Activated CD4-positive, alpha-beta T cell treated with anti-CD3 and anti-CD28 coated beads for 36 hours (primary cell): ENCODE measurements around the gene BIN1. TPM values are rescaled to one million over a fixed set of nuclear protein-coding genes. Genes with fewer than 3 reads are reported as not detected.

Experiments used
- ATAC-seq: fragments of 200-7000 bp; cut with Tn5 transposase; one replicate; pipeline ENCODE4 v1.10.0; 2021; ENCODE audit warnings: mild to moderate bottlenecking, moderate library complexity
- CTCF ChIA-PET: fragments of 350-600 bp; sonication (Branson Sonifier 250); formaldehyde crosslinking; loops from one replicate; lab custom pipeline; 2021; ENCODE audit warnings: antibody characterized with exemption; lab: Charles Lee
- POLR2A ChIA-PET: fragments of 350-600 bp; sonication (Branson Sonifier 250); formaldehyde crosslinking; loops from one replicate; lab custom pipeline; 2021; ENCODE audit warnings: antibody characterized with exemption, inconsistent platforms; lab: Charles Lee
- DNase-seq: peaks from one replicate; pipeline ENCODE4 v3.0.0-alpha.2; 2020
- H3K27ac Mint-ChIP-seq: one replicate; pipeline ENCODE4 v1.8.0; 2021; ENCODE audit warnings: mixed read lengths
- H3K27me3 Mint-ChIP-seq: one replicate; pipeline ENCODE4 v1.8.0; 2021; ENCODE audit warnings: mixed read lengths
- H3K36me3 Mint-ChIP-seq: one replicate; pipeline ENCODE4 v1.8.0; 2021; ENCODE audit warnings: low read depth, mixed read lengths
- H3K4me1 Mint-ChIP-seq: one replicate; pipeline ENCODE4 v1.8.0; 2021; ENCODE audit warnings: mixed read lengths
- H3K4me3 Mint-ChIP-seq: one replicate; pipeline ENCODE4 v1.8.0; 2021; ENCODE audit warnings: mild to moderate bottlenecking, moderate library complexity, mixed read lengths
- H3K9me3 Mint-ChIP-seq: one replicate; pipeline ENCODE4 v1.8.0; 2021; ENCODE audit warnings: low read depth, mixed read lengths
- intact Hi-C, 2 experiments: fragments of 100-400 bp; cut with DNase I in 1 of 2; cut with micrococcal nuclease in 1 of 2; formaldehyde crosslinking; loops; one replicate each; pipeline versions ENCODE4 v1.14.2 to v1.15.1; 2022 to 2024; cut with DNase I, micrococcal nuclease
- total RNA-seq, 2 experiments: library from RNA; stranded (reverse); gene quantifications; one replicate each; pipeline ENCODE4 v1.2.3, GENCODE V29; 2021

Gene BIN1
- total RNA-seq, 2 experiments from 2014 or later = 65.2 to 71.0 TPM

DNA sequence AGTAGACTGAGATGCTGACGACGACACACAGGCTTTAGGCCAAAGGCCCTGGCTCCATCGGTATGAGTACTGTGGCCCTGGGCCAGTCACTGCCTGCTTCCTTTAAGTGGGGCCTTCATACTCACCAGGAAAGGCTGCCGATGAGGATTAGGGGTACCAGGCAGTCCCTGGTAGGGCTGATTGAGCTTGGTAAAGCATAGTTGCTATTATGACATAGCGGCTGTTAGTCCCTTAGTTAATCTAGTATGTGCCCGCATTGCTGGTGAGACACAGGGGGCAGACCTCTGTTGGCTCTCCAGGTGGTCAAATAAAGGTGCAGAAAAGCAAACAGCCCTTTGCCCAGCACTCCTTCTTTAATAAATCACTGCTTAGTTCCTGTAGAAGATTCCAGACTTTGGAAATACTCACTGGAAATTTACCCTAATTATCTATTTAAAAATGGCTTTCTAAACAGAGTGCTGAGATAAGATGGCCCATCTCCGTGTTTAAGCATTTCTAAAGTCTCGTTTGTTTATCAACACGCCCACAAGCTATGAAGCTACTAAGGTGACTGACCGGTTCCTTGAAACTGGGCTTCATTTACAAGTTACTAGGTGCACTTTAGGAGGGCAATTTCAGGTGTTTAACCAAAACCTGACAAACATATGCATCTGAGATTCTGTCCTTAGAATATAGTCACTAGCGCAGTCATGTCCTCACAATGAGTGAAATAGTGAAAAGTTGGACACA is 8.7 kb upstream of the BIN1 start:
- CTCF ChIA-PET = no interaction called here
- DNase-seq (no peak), ATAC-seq (no peak)
- Mint-ChIP-seq H3K36me3 (no peaks in the 10 kb centered on the region), H3K27ac (no peak overlapping the region), H3K4me3 (no peak overlapping the region), H3K4me1 (no peaks in the 10 kb centered on the region), H3K9me3 (no peaks in the 10 kb centered on the region), H3K27me3 (peaks cover 5% of the 10 kb centered on the region)
- POLR2A ChIA-PET = no interaction called here
- intact Hi-C loops = no loop called here

DNA sequence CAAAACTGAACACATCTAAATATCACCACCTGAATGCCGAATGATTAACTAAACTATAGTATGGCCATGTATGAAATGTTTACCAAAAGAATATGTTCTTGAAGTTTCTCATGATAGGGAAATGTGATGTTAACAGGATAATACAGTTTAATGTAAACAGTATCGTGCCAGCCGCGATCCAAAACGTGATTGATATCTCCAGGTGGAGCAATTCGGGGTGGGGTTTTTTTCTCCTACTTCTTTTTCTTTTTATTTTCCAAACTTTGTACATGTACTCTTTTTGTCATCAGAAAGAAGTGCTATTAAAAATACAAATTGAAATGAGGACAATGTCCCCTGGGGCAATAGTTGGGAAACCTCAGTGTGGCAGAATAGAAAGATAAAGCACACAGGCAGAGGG is 4.0 kb upstream of the BIN1 start:
- Mint-ChIP-seq H3K27me3 (peaks cover 14% of the 10 kb centered on the region), H3K36me3 (no peaks in the 10 kb centered on the region), H3K27ac (no peak overlapping the region), H3K9me3 (no peaks in the 10 kb centered on the region), H3K4me1 (peaks cover 4% of the 10 kb centered on the region), H3K4me3 (no peak overlapping the region)
- DNase-seq (no peak), ATAC-seq (no peak)
- ChIA-PET CTCF (no interaction called here), POLR2A (no interaction called here)
- intact Hi-C loops = no loop called here

DNA sequence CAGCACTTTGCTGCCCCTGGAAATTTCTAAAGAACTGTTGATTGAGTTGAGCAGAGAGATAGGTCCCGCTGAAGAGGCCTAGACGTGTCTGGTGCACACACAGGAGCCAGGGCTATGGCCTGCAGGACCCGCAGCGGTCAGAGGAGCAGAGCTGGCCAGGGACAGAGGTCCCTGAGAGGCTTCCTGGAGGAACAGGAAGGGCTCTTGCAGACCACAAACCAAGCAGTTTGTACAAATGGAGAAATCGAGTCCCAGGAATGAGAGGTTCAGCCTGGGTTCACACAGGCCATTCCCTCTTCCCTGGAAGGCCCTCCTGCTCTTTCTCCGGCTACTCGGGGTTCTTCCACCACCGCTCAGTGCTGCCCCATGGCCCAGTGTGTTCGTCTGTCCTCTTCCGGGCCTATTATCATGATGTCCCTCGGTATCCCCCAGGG is 1.2 kb upstream of the BIN1 start:
- Mint-ChIP-seq H3K4me3 (peak overlapping the region; percentile 69), H3K36me3 (no peaks in the 10 kb centered on the region), H3K27me3 (peaks cover 19% of the 10 kb centered on the region), H3K9me3 (no peaks in the 10 kb centered on the region), H3K4me1 (peaks cover 4% of the 10 kb centered on the region), H3K27ac (no peak overlapping the region)
- ChIA-PET CTCF (interaction anchor here (0.7 kb wide), 1 partner anchor 241 kb away, joined by 7 read pairs; no protein-coding TSS in a partner anchor), POLR2A (no interaction called here)
- DNase-seq (no peak), ATAC-seq (no peak)
- intact Hi-C loops = loop anchor here in 1 of 2 experiments (5.0 kb wide), 1 partner anchor 279 kb away; the partner anchor contains the start of gene MAP3K2

DNA sequence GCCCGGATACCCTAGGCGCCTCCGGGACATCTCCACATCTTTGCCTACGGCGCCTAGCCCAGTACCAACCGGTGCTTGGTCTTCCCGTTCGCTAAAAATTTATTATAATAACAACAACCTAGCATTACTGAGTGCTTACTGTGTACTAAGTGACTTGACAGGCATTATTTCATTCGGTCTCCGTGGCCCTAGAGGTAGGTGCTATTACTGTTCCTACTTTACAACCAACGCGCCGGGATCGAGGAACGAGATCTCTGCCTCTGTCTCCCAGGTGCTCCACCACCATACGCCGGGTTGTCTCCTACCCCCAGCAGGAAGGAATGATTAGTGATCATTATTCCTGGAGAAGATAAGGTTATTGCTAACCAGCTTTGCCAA is 657 bp upstream of the BIN1 start:
- Mint-ChIP-seq H3K27ac (peak overlapping the region; percentile 31), H3K9me3 (no peaks in the 10 kb centered on the region), H3K27me3 (peaks cover 19% of the 10 kb centered on the region), H3K4me3 (peak overlapping the region; percentile 69), H3K4me1 (peaks cover 4% of the 10 kb centered on the region), H3K36me3 (no peaks in the 10 kb centered on the region)
- peak; percentile 35 for ATAC-seq
- no peak for DNase-seq
- intact Hi-C loops = loop anchor here in 1 of 2 experiments (1.0 to 5.0 kb wide), 3 partner anchors 26 to 280 kb away; partner anchors contain the start of gene MAP3K2
- ChIA-PET CTCF (interaction anchor here (0.7 kb wide), 1 partner anchor 242 kb away, joined by 7 read pairs; no protein-coding TSS in a partner anchor), POLR2A (interaction anchor here (0.6 to 0.7 kb wide), 2 partner anchors 15 to 21 kb away, joined by 3 read pairs; no protein-coding TSS in a partner anchor)

DNA sequence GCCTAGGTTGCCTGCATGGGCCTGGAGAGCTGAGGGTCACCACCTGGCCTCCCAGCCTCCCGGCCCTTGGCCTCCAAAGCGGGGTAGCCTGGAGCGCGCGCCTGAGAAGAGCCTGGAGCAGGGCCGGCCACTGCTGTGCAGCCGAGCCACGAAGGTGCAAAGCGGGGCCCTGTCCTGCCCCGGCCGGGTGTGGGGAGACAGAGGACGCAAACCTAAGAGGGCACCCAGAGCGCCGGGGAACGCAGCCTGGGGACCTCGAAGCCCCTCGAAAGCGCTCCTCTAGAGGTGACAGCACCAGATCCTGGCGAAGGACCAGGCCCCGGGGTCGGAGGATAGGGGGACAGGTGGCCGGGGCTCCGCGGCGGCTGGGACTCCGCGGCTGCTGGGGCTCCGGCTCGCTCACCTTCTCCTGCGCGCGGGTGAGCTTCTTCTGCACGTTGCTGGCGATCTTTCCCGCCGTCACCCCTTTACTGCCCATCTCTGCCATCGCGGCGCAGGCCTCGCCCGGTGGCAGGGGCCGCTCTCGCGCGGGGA is 430 bp downstream of the BIN1 start:
- CTCF ChIA-PET = interaction anchor here (1.6 kb wide), 1 partner anchor 38 kb away, joined by 7 read pairs; no protein-coding TSS in a partner anchor
- intact Hi-C loops = loop anchor here in 1 of 2 experiments (5.0 kb wide), 1 partner anchor 281 kb away; the partner anchor contains the start of gene MAP3K2

DNA sequence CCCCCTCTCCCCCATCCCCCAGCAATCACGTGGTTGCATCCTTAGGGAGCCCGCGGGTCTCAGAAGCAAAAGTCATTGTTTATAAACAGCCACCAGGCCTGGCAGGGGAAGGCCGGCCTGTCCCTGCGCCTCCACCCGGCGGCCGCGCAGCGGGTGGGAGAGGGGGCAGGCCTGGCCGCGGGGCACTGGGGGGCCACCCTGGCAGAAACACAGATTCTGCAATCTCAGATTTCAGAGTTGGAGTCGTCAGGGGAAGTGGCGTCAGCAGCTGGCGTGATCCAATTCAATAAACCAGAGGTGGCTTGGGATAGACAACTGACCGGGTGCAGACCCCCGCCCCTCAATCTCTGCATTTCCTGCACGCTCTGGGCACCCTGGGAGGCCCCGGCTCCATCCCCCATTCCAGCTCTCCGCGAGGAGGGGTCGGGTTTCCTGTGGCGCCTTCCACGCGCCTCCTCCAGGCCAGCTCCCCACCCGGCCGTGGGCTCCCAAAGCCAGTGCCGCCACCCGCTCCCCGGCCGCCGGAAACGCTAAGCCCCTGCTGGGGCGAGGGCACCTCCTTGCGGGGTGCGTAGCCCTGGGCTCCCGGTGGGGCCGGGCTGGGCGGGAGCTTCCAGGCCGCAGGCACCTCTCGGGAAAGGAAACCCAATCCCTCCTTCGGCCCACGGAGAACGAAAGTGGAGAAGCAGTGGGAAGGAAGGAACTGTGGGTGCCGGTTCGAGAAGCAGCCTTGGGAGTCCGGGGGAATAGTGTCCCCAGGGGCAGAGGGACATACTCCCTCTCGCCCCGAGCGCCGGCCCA is 1.1 kb downstream of the BIN1 start:
- H3K4me3 Mint-ChIP-seq = peak overlapping the region; percentile 60
- DNase-seq = no peak
- no peak for ATAC-seq
- H3K4me1 Mint-ChIP-seq = peaks cover 4% of the 10 kb centered on the region
- H3K27ac Mint-ChIP-seq = no peak overlapping the region
- CTCF ChIA-PET = interaction anchor here (1.6 kb wide), 1 partner anchor 37 kb away, joined by 7 read pairs; no protein-coding TSS in a partner anchor
- POLR2A ChIA-PET = no interaction called here
- H3K9me3 Mint-ChIP-seq = no peaks in the 10 kb centered on the region
- peaks cover 14% of the 10 kb centered on the region for H3K27me3 Mint-ChIP-seq
- intact Hi-C loops = loop anchor here in 1 of 2 experiments (5.0 kb wide), 1 partner anchor 281 kb away; the partner anchor contains the start of gene MAP3K2
- no peaks in the 10 kb centered on the region for H3K36me3 Mint-ChIP-seq

More for the DNA sequence above, 430 bp downstream of the BIN1 start:
- ATAC-seq = peak; percentile 2
- Mint-ChIP-seq H3K36me3 (no peaks in the 10 kb centered on the region), H3K9me3 (no peaks in the 10 kb centered on the region), H3K4me1 (peaks cover 4% of the 10 kb centered on the region), H3K27ac (no peak overlapping the region), H3K4me3 (peak overlapping the region; percentile 60), H3K27me3 (peaks cover 14% of the 10 kb centered on the region)
- POLR2A ChIA-PET = no interaction called here
- peak; percentile 48 for DNase-seq

DNA sequence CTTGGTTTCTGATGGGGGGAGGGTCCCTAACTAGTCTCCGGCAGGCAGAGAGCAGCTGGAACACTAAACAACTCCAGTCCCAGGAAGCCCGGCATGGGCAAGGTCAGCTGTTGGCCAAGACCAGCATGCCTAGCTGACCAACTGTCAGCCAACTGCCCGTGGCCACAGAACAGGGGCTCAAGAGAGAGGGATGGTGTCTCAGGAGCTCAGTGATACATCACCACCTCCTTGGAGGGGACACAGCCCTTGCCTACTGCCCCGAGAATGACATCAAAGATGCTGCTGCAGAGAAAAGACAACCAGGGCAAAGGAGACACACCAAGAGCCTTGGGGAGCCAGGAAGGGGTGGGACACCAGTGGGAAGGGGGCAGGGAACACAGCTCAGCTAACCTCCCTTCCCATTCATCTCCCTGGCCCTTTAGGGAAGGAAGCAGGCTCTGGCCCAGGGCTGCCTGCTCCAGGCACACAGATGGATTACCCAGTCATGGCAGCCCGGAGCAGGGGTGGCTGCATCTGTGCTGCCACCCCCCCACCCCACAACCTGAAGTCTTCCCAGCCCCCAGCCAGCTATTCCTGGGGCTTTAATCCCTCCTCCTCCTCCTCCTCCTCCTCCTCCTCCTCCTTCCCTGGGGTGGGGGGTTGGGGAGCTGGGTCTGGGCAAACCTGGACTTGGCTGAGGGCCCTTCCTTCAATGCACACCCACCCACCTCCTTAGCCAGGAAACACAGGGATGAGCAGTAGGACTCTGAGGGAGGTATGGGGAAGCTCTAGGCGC is 1.9 kb downstream of the BIN1 start:
- intact Hi-C loops = loop anchor here in 1 of 2 experiments (5.0 kb wide), 1 partner anchor 282 kb away; the partner anchor contains the start of gene MAP3K2
- ATAC-seq = no peak
- no peaks in the 10 kb centered on the region for H3K9me3 Mint-ChIP-seq
- no peak overlapping the region for H3K27ac Mint-ChIP-seq
- H3K27me3 Mint-ChIP-seq = peaks cover 14% of the 10 kb centered on the region
- ChIA-PET CTCF (interaction anchor here (0.6 to 1.6 kb wide), 3 partner anchors 37 to 411 kb away, joined by 3 to 7 read pairs (median 3); no protein-coding TSS in a partner anchor), POLR2A (no interaction called here)
- peaks cover 4% of the 10 kb centered on the region for H3K4me1 Mint-ChIP-seq
- no peak for DNase-seq
- H3K4me3 Mint-ChIP-seq = no peak overlapping the region
- no peaks in the 10 kb centered on the region for H3K36me3 Mint-ChIP-seq

DNA sequence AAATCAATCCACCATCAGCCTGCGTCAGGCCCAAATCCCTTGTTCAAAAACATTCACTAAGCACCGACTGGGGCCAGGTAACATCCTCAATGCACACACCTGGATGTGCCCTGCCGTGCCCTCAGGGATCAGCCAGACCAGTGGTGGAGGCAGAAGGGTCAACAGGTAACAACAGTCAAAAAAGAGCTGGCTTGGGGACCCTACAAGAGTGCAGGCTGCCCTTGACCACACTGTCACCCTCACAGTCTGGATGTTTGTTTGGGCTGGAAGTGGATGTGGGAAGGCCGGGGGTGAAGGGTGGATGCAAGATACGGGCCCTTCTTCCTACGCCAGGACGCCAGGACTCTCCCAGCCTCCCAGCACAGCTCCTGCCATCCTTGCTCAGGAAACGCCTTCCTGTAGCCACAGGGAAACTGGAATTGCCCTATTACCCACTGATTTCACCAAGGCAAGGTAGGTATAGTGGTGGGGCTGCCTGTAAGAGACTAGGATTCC is 2.7 kb downstream of the BIN1 start:
- ChIA-PET POLR2A (no interaction called here), CTCF (interaction anchor here (0.6 to 0.7 kb wide), 2 partner anchors 132 to 412 kb away, joined by 3 read pairs; no protein-coding TSS in a partner anchor)
- H3K9me3 Mint-ChIP-seq = no peaks in the 10 kb centered on the region
- ATAC-seq (no peak), DNase-seq (no peak)
- H3K27me3 Mint-ChIP-seq = peaks cover 11% of the 10 kb centered on the region
- no peak overlapping the region for H3K4me3 Mint-ChIP-seq
- intact Hi-C loops = no loop called here
- H3K27ac Mint-ChIP-seq = no peak overlapping the region
- peaks cover 4% of the 10 kb centered on the region for H3K4me1 Mint-ChIP-seq
- no peaks in the 10 kb centered on the region for H3K36me3 Mint-ChIP-seq

DNA sequence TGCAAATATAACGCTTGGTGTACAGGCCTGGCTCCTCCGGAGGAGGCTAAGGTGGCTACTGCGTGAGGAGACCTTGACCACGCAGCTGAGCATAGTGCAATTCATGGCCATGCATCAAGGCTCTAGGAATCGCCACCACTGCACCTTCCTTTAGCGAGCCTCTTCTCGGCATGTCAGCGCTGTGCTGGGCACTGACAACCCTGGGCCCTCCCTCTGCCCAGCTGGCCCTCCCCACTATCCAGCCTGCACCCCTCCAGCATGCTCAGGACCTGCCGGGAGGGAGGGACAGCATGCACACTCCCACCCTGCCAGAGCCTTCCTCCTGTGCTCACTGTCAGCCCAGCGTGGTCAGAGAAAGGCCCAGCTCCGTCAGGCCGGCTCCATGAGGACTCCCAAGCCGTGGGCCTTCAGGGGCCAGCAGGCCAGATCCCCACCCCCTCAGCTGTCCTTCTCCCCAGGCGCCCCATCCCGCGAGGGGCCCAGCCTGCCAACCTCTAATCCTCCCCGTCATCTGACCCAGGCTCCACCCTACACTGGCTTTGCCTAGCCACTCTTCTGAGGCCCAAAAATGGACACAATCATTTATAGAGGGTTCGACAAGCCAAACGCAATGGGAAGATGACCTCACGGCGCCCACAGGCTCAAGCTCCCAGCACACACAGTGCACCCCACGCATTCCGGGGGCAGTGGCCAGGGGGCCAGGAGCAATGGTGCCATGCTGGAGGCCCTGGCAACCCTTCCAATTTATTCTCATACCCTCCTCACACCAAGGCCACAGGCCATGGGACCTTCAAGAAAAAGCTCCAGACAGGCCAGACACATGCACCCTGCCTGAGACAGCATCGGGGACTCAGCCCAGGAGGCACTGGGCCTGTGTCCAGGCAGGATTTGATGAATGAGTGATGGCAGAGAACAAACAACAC is 3.5 kb downstream of the BIN1 start:
- ChIA-PET CTCF (interaction anchor here (0.6 kb wide), 1 partner anchor 133 kb away, joined by 3 read pairs; no protein-coding TSS in a partner anchor), POLR2A (no interaction called here)
- H3K36me3 Mint-ChIP-seq = no peaks in the 10 kb centered on the region
- H3K4me3 Mint-ChIP-seq = no peak overlapping the region
- no peak for ATAC-seq
- no peak overlapping the region for H3K27ac Mint-ChIP-seq
- intact Hi-C loops = no loop called here
- no peak for DNase-seq
- H3K27me3 Mint-ChIP-seq = peaks cover 10% of the 10 kb centered on the region
- peaks cover 4% of the 10 kb centered on the region for H3K4me1 Mint-ChIP-seq
- no peaks in the 10 kb centered on the region for H3K9me3 Mint-ChIP-seq
